D721Med (cell line): Measurements from ENCODE around the gene FAM210A.

Experiments
- DNase-seq: peaks from one replicate; pipeline ENCODE4 v3.0.0; 2011; ENCODE audit warnings: low spot score; ENCODE audit not compliant: insufficient read length
- FAIRE-seq: peaks from 2 replicates; lab custom pipeline; 2011; peaks lifted over from hg19 to GRCh38; lab: Jason Lieb, UNC
- TF ChIP-seq, protein P1 (sequence below): IDR thresholded peaks from 2 replicates; pipeline ENCODE4 v1.5.1; 2012; ENCODE audit warnings: mild to moderate bottlenecking, control low read depth; ENCODE audit not compliant: insufficient read depth; ENCODE audit errors: missing control alignments

FAM210A gene

DNA sequence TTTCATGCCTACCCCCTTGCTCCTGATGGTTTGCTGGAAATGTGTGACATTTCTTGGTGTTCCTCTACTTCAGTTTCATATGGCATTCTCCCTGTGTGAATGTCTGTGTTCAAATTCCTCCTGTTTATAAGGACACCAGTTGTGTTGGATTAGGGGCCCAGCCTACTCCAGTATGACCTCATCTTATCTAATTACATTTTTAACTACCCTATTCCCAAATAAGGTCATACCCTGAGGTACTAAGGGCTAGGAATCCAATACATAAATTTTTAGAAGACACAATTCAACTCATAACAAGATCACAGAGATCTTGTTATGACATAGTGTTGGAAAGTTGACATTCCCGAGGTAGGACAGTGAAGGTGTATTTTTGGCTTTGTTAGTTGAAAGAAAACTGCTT, 5.5 kb downstream of the FAM210A start:
- TF ChIP-seq, protein P1, sequence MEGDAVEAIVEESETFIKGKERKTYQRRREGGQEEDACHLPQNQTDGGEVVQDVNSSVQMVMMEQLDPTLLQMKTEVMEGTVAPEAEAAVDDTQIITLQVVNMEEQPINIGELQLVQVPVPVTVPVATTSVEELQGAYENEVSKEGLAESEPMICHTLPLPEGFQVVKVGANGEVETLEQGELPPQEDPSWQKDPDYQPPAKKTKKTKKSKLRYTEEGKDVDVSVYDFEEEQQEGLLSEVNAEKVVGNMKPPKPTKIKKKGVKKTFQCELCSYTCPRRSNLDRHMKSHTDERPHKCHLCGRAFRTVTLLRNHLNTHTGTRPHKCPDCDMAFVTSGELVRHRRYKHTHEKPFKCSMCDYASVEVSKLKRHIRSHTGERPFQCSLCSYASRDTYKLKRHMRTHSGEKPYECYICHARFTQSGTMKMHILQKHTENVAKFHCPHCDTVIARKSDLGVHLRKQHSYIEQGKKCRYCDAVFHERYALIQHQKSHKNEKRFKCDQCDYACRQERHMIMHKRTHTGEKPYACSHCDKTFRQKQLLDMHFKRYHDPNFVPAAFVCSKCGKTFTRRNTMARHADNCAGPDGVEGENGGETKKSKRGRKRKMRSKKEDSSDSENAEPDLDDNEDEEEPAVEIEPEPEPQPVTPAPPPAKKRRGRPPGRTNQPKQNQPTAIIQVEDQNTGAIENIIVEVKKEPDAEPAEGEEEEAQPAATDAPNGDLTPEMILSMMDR: no peak
- DNase-seq: no peak
- peak; percentile 35 for FAIRE-seq

DNA sequence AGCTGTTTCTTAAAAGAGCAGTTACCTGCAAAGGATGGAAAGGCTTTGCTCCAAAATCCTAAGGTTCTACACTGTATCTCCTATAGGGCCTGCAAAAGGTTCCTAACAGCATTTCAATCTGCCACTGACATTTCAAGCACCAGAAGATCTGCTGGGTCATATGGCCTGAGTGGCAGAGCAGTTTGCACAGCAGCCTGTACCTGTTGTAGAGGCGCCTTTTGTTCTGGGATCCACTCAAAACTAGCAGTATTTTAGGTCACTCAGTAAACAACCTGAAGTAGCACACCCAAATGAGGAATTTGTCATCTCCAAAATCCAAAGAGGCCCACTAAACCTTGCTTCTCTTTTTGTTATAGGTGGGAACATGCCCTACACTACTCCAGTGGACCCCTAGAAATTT, 6.2 kb downstream of the FAM210A start:
- no peak for DNase-seq
- FAIRE-seq: no peak
- TF ChIP-seq, protein P1: no peak

DNA sequence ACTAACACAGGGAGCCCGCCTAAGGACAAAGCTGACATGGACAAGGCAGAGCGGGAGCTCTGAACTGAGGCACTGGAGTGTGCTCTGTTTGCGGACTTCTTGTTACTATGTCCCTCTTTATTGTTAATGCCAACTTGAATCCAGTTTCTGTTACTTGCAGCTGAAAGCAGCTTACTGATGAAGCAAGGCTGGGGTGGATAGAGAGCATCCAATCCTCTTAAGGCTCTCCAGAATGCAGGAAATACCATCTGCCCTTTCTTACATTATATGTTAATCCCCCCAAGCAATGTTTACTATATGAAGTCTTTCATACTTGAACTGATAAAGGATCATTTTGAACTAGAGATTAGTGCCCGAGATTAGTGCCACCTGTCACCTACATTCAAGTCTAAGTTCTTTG, 9.4 kb downstream of the FAM210A start:
- TF ChIP-seq, protein P1: no peak
- FAIRE-seq (peak; percentile 99), DNase-seq (no peak)

DNA sequence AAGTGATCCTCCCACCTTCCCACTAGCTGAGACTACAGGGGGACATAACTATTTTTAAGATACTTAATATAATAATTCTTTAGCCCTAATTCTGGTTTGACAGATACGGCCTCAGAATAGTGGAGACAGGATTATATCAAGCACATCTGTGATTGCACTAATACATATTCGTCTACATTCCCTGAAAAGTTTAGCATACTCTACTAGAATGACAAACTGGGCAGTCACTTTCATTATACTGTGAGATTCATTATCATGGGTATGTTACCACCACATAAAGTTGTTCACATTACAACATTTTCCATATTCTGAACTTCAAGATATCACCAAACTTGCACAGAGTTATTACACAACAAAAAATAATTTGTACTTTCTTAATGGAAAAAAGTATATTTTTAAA, 11.0 kb downstream of the FAM210A start:
- TF ChIP-seq, protein P1: no peak
- FAIRE-seq (peak; percentile 91), DNase-seq (no peak)

DNA sequence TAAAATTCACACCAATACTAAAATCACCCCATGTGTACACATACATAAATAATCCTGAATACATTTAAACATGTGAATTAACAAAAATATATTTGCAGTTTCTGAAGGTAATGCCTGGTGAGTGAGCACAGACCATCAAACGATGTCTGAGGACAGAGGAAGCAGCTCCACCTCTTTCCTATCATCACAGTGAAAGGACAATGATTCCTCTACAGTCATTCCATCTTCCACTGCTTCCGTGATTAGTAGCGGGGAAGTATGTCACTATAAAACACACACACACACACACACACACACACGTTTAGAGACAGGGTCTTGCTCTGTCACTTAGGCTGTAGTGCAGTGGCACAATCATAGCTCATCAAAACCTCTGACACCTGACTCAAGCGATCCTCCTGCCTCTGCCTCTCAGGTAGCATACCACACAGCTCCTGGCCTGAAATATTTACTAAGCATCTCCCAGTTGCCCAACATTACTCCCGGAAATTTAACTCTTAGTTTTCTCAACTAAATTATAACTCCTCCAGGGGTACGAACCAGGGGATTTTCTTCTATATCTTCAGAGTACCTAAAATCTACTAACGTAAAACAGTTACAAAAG, 12.8 kb downstream of the FAM210A start:
- DNase-seq (no peak), FAIRE-seq (no peak)
- TF ChIP-seq, protein P1: no peak

DNA sequence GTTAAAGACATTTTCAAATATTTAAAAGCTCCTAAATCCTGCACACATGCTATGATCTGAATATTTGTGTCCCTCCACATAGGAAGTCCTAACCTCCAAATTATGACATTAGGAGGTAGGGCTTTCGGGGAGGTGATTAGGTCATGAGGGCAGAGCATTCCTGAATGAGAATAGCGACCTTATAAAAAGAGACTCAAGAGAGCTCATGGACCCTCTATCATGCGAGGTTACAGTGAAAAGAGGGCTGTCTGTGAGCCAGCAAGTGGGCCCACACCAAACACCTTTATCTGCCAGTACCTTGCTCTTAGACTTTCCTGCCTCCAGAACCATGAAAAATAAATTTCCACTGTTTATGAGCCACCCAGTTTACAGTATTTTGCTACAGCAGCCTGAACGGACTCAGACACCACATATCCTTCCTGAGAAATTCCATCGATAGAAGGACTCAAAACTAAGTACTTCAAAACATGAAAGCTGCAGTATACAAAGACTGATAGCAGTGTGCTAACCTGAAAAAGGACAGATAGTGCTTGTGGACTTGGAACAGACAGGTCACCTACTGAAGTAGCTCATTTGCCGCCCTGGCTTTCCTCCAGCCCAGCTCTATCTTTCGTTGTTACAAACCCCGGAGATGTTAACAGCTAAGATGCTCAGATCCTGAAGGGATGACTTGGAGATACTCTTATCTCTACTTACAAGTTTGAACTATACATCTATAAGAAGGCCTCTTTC, 13.8 kb downstream of the FAM210A start:
- DNase-seq (no peak), FAIRE-seq (no peak)
- TF ChIP-seq, protein P1: no peak

DNA sequence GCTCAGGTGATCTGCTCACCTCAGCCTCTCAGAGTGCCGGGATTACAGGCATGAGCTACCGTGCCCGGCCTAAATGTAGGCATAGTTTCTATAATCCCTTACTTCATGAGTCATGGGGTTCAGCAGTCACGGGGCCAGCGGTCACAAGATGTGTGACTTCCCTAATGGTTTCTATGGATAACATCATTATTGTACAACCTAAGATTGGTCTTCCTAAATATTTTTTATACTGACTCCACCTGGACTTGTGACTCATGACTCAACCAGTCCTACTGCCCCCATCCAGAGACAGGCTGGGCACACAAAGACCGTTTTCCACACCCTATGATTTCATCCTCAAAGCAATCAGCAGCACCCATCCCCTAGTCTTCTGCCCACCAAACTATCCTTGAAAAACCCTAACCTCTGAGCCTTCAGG, 15.9 kb downstream of the FAM210A start:
- FAIRE-seq (no peak), DNase-seq (no peak)
- TF ChIP-seq, protein P1: no peak
